GM23338 (cell line): ENCODE measurements around the gene OSBPL10.

Experiments
- EZH2 ChIP-seq: fragments of 200-600 bp; sonication (generic); IDR thresholded peaks from one replicate; pipeline ENCODE4 v1.8.0; 2017; ENCODE audit warnings: antibody characterized with exemption, mild to moderate bottlenecking, low read depth; ENCODE audit not compliant: unreplicated experiment
- EZH2phosphoT487 ChIP-seq: fragments of 200-600 bp; sonication (generic); IDR thresholded peaks from one replicate; pipeline ENCODE4 v1.8.1; 2018; ENCODE audit warnings: antibody characterized with exemption; ENCODE audit not compliant: unreplicated experiment
- NANOG ChIP-seq: IDR thresholded peaks from 2 replicates; pipeline ENCODE4 v1.6.1; 2016; ENCODE audit warnings: antibody characterized with exemption, borderline replicate concordance
- TF ChIP-seq, protein P1 (sequence below), 2 experiments: fragments of 200-600 bp in 1 of 2; sonication (generic) in 1 of 2; conservative IDR thresholded peaks; 2 replicates each; pipeline versions ENCODE4 v1.5.1 to v1.6.1; 2016 to 2017; ENCODE audit warnings: antibody characterized with exemption in 2 of 2, low read depth in 2 of 2, mild to moderate bottlenecking in 2 of 2, moderate library complexity in 1 of 2
- TF ChIP-seq, protein P2 (sequence below): IDR thresholded peaks from one replicate; pipeline ENCODE4 v1.6.1; 2018; ENCODE audit warnings: antibody characterized with exemption; ENCODE audit not compliant: unreplicated experiment

DNA sequence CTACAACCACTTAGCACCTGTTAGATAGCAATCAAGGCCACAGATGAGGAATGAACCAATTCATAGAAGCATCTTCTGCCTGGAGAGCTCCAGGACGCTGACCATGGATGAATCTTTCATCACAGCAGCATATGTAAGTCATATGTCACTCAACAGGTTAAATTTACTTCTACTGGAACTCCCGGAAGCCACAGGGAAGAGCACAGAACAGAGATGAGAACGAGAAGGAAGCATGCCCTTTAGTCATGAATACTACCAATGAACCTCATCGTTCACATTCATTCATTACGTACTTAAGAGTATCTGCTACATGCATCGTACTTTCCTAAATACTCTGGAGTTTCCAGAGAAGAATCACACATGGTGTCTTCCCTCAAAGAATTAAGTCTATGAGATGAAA is 255.5 kb downstream of the OSBPL10 start:
- TF ChIP-seq, protein P1, sequence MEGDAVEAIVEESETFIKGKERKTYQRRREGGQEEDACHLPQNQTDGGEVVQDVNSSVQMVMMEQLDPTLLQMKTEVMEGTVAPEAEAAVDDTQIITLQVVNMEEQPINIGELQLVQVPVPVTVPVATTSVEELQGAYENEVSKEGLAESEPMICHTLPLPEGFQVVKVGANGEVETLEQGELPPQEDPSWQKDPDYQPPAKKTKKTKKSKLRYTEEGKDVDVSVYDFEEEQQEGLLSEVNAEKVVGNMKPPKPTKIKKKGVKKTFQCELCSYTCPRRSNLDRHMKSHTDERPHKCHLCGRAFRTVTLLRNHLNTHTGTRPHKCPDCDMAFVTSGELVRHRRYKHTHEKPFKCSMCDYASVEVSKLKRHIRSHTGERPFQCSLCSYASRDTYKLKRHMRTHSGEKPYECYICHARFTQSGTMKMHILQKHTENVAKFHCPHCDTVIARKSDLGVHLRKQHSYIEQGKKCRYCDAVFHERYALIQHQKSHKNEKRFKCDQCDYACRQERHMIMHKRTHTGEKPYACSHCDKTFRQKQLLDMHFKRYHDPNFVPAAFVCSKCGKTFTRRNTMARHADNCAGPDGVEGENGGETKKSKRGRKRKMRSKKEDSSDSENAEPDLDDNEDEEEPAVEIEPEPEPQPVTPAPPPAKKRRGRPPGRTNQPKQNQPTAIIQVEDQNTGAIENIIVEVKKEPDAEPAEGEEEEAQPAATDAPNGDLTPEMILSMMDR (conservative IDR thresholded peaks at IDR 0.05; ENCODE audit: low read depth in 2 of 2) = no peak
- TF ChIP-seq EZH2 (no peak), EZH2phosphoT487 (no peak), NANOG (no peak)
- TF ChIP-seq, protein P2, sequence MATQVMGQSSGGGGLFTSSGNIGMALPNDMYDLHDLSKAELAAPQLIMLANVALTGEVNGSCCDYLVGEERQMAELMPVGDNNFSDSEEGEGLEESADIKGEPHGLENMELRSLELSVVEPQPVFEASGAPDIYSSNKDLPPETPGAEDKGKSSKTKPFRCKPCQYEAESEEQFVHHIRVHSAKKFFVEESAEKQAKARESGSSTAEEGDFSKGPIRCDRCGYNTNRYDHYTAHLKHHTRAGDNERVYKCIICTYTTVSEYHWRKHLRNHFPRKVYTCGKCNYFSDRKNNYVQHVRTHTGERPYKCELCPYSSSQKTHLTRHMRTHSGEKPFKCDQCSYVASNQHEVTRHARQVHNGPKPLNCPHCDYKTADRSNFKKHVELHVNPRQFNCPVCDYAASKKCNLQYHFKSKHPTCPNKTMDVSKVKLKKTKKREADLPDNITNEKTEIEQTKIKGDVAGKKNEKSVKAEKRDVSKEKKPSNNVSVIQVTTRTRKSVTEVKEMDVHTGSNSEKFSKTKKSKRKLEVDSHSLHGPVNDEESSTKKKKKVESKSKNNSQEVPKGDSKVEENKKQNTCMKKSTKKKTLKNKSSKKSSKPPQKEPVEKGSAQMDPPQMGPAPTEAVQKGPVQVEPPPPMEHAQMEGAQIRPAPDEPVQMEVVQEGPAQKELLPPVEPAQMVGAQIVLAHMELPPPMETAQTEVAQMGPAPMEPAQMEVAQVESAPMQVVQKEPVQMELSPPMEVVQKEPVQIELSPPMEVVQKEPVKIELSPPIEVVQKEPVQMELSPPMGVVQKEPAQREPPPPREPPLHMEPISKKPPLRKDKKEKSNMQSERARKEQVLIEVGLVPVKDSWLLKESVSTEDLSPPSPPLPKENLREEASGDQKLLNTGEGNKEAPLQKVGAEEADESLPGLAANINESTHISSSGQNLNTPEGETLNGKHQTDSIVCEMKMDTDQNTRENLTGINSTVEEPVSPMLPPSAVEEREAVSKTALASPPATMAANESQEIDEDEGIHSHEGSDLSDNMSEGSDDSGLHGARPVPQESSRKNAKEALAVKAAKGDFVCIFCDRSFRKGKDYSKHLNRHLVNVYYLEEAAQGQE = no peak
